Mesothelial cell of epicardium (in vitro differentiated cells): ENCODE results near the gene KRTAP4-12. TPM values are rescaled to one million over a fixed set of nuclear protein-coding genes. Genes with fewer than 3 reads are reported as not detected.
"Not testable (repeated sequence)": the region's sequence is repeated elsewhere in the genome, so short reads cannot be mapped to it uniquely, and the experiment has no call there.

Experiments
- DNase-seq, 2 experiments: peaks; one replicate each; pipeline ENCODE4 v3.0.0; 2021; ENCODE audit warnings: low spot score in 2 of 2; ENCODE audit not compliant: unreplicated experiment in 2 of 2
- H3K27ac Mint-ChIP-seq: 2 replicates; pipeline ENCODE4 v1.8.0; 2021; ENCODE audit warnings: mixed read lengths
- H3K27me3 Mint-ChIP-seq: 2 replicates; pipeline ENCODE4 v1.8.0; 2021; ENCODE audit warnings: low read depth, mixed read lengths
- H3K36me3 Mint-ChIP-seq: 2 replicates; pipeline ENCODE4 v1.8.0; 2021; ENCODE audit warnings: mixed read lengths
- H3K4me1 Mint-ChIP-seq: 2 replicates; pipeline ENCODE4 v1.8.0; 2021; ENCODE audit warnings: mixed read lengths
- H3K4me3 Mint-ChIP-seq: 2 replicates; pipeline ENCODE4 v1.8.0; 2021; ENCODE audit warnings: mild to moderate bottlenecking, moderate library complexity, mixed read lengths
- H3K9me3 Mint-ChIP-seq: 2 replicates; pipeline ENCODE4 v1.8.0; 2021; ENCODE audit warnings: mixed read lengths
- total RNA-seq: library from RNA; stranded (reverse); gene quantifications from 3 replicates; pipeline ENCODE4 v1.2.1, GENCODE V29; 2021
- TF ChIP-seq, protein P1 (sequence below): fragments of 200-600 bp; sonication (generic); IDR thresholded peaks from one replicate; pipeline ENCODE4 v1.5.0; 2021; ENCODE audit warnings: antibody characterized with exemption; ENCODE audit not compliant: unreplicated experiment

KRTAP4-12 gene
- total RNA-seq, 1 donor from 2014 or later = not detected

DNA sequence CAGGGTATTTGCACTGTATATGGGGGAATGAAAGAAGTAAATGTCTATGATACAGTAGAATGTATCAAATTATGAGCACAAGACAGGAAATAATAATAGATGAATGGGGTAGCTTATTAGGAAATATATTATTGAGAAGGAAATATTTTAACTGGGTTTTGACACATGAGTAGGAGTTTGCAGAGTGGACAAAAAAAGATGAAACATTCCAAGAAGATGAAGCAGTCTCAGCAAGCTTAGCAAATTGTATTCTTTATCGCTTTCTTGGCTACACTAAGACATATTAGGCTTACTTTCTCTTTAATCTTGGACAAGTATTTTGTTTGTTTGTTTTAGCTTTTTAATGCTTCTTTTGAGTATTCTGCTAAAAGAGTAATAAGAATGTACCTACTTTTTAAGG, 20.1 kb downstream of the KRTAP4-12 start:
- no peak for DNase-seq
- peak overlapping the region; percentile 26 for H3K27ac Mint-ChIP-seq
- H3K4me3 Mint-ChIP-seq = no peak overlapping the region
- H3K9me3 Mint-ChIP-seq = no peaks in the 10 kb centered on the region
- no peaks in the 10 kb centered on the region for H3K36me3 Mint-ChIP-seq
- H3K27me3 Mint-ChIP-seq = no peaks in the 10 kb centered on the region
- H3K4me1 Mint-ChIP-seq = peaks cover 28% of the 10 kb centered on the region
- TF ChIP-seq, protein P1, sequence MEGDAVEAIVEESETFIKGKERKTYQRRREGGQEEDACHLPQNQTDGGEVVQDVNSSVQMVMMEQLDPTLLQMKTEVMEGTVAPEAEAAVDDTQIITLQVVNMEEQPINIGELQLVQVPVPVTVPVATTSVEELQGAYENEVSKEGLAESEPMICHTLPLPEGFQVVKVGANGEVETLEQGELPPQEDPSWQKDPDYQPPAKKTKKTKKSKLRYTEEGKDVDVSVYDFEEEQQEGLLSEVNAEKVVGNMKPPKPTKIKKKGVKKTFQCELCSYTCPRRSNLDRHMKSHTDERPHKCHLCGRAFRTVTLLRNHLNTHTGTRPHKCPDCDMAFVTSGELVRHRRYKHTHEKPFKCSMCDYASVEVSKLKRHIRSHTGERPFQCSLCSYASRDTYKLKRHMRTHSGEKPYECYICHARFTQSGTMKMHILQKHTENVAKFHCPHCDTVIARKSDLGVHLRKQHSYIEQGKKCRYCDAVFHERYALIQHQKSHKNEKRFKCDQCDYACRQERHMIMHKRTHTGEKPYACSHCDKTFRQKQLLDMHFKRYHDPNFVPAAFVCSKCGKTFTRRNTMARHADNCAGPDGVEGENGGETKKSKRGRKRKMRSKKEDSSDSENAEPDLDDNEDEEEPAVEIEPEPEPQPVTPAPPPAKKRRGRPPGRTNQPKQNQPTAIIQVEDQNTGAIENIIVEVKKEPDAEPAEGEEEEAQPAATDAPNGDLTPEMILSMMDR = no peak

DNA sequence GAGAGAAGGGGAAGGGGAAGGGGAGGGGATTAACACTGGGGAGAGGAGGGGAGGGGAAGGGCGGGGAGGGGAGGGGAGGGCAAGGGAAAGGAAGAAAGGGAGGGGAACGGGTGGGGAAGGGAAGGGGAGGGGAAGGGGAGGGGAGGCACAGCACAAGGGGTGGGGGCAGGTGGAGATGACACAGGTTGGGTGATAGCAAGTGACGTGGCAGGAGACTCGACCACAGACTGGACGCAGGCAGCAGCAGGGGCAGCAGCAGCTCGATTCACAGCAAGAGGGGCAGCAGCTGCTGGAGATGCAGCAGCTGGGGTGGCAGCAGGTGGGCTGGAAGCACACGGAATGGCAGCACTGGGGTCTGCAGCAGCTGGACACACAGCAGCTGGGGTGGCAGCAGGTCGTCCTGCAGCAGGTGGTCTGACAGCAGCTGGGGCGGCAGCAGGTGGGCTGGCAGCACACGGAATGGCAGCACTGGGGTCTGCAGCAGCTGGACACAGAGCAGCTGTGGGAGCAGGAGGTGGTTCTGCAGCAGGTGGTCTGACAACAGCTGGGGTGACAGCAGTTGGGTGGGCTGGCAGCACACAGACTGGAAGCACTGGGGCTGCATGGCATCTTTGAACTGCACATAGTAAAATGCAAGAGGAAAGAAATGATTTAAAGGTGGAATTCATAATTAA, 22.3 kb downstream of the KRTAP4-12 start, which contains the start of gene KRTAP4-16:
Gene KRTAP4-16 (minus strand): TSS at position 624 of the 674 bp plus-strand sequence. CDS start 0 bp downstream, at position 624.
- H3K4me1 Mint-ChIP-seq = peaks cover 41% of the 10 kb centered on the region
- H3K4me3 Mint-ChIP-seq = no peak within 1 kb of the TSS
- H3K27me3 Mint-ChIP-seq = peaks cover 6% of the 10 kb centered on the region
- no peak for DNase-seq
- no peaks in the 10 kb centered on the region for H3K9me3 Mint-ChIP-seq
- no peak within 1 kb of the TSS for H3K27ac Mint-ChIP-seq
- no peaks in the 10 kb centered on the region for H3K36me3 Mint-ChIP-seq
- TF ChIP-seq, protein P1 = no peak

DNA sequence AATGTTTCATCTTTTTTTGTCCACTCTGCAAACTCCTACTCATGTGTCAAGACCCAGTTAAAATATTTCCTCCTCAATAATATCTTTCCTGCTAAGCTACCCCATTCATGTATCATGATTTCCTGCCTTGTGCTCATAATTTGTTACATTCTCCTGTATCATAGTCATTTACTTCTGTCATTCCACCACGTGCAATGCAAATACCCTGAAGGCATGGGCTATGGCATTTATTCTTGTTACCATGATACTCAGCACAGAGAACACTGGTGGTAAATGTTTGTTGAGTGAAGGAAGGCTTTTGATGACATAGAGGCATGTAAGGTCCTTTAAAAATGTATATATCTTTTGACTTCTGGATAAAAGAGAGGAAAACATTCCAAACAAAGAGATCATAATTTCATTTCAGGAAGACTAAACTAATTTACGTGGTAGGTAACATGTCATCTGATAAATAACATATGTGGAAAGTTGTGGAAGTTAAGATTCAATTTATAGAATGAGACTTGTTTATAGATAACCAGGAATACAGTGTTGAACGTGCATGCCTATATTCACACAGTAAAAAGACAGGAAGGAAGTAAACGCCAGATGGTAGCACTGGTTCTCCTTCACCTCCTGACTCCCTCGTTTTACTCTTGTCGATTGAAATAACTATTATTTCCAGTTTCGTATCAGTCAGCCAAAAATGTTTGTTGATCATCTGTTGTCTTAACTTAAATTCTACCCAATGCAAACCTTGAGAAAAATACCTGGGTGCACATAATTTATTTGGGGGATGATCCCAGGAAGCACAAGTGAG, 24.1 kb downstream of the KRTAP4-12 start:
- H3K4me3 Mint-ChIP-seq, H3K9me3 Mint-ChIP-seq, H3K27me3 Mint-ChIP-seq, H3K36me3 Mint-ChIP-seq, DNase-seq: not testable (repeated sequence)
- peak overlapping the region; percentile 83 for H3K27ac Mint-ChIP-seq
- H3K4me1 Mint-ChIP-seq = peaks cover 51% of the 10 kb centered on the region

DNA sequence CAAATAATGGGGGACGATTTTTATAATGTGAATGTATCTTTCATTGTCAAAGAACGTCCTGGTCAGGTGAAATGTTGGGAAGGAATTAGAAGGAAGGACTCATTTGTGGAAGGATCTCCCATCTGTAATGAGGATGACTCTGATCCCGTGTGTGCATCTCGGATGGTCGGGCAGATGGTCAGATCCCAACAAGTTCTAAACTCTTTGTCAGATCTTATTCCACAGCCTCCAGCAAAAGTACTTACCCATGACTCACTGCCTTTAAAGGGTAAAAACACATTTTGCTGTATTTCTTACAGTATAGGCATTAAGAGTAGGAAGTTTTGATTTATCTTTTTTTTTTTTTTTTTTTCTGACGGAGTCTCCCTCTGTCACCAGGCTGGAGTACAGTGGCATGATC, 25.5 kb downstream of the KRTAP4-12 start:
- Mint-ChIP-seq H3K4me3 (no peak overlapping the region), H3K27ac (no peak overlapping the region), H3K9me3 (no peaks in the 10 kb centered on the region), H3K4me1 (peaks cover 43% of the 10 kb centered on the region), H3K27me3 (peaks cover 6% of the 10 kb centered on the region), H3K36me3 (no peaks in the 10 kb centered on the region)
- TF ChIP-seq, protein P1 = no peak
- DNase-seq = no peak

DNA sequence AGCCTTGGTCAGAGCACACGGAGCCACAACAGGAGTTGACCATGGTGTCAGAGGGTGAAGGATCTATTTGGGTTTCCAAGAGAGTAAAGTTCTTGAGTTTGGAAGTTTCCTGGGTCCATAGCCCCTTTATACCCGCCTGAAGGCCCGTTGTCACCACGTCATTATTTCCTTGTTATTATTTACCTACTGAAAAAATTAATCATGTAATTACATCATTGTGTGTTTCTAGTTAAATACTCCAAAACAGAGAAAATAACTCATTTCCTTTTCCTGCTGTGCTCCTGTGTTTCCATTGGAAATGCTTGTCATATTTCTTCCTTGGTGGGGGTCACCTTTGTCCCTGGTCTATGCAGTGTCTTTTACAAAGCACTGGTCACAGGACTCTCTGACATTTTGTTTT, 25.9 kb downstream of the KRTAP4-12 start, which contains the start of gene KRTAP4-8:
Gene KRTAP4-8 (minus strand): TSS at position 101 of the 400 bp plus-strand sequence. CDS start 58 bp downstream, at position 43.
- peaks cover 2% of the 10 kb centered on the region for H3K9me3 Mint-ChIP-seq

More for the DNA sequence above, 25.9 kb downstream of the KRTAP4-12 start, which contains the start of gene KRTAP4-8:
- Mint-ChIP-seq H3K4me1 (peaks cover 41% of the 10 kb centered on the region), H3K27ac (no peak within 1 kb of the TSS), H3K36me3 (peaks cover 1% of the 10 kb centered on the region), H3K27me3 (peaks cover 6% of the 10 kb centered on the region), H3K4me3 (no peak within 1 kb of the TSS)
- DNase-seq = no peak
- TF ChIP-seq, protein P1 = no peak
